Uterus (tissue), 4 donors: Measurements from ENCODE around the gene NUTF2. TPM values are rescaled to one million over a fixed set of nuclear protein-coding genes. Genes with fewer than 3 reads are reported as not detected.
A peak's percentile ranks its signal among the peaks of the same experiment; 100 is the strongest.

Source experiments
- DNase-seq, 2 donors: peaks; one replicate each; pipeline ENCODE4 v3.0.0-alpha.2; 2019 to 2020
- H3K27ac ChIP-seq, 2 donors: fragments of 200-600 bp; sonication (generic); 1 replicate in 1 of 2; 2 replicates in 1 of 2; pipeline ENCODE4 v1.5.1; 2016 to 2018
- H3K27me3 ChIP-seq, 2 donors: fragments of 200-600 bp; sonication (generic); one replicate each; pipeline ENCODE4 v1.5.1; 2018 to 2019; ENCODE audit warnings: control low read depth in 1 of 2
- H3K36me3 ChIP-seq, 2 donors: fragments of 200-600 bp; sonication (generic); one replicate each; pipeline ENCODE4 v1.5.1; 2019; ENCODE audit warnings: control low read depth in 1 of 2
- H3K4me1 ChIP-seq, 2 donors: fragments of 200-600 bp; sonication (generic); one replicate each; pipeline ENCODE4 v1.5.1; 2018 to 2019; ENCODE audit warnings: control low read depth in 1 of 2
- H3K4me3 ChIP-seq, 2 donors: fragments of 200-600 bp; sonication (generic); 1 replicate in 1 of 2; 2 replicates in 1 of 2; pipeline ENCODE4 v1.5.1; 2018 to 2019; ENCODE audit warnings: mild to moderate bottlenecking in 1 of 2
- H3K9me3 ChIP-seq, 2 donors: fragments of 200-600 bp; sonication (generic); one replicate each; pipeline ENCODE4 v1.5.1; 2019; ENCODE audit warnings: control low read depth in 1 of 2
- POLR2A ChIP-seq, 2 donors: fragments of 450-650 bp; IDR thresholded peaks; one replicate each; pipeline ENCODE4 v1.6.1; 2016; ENCODE audit warnings: antibody characterized with exemption in 2 of 2, mild to moderate bottlenecking in 1 of 2, moderate library complexity in 1 of 2
- intact Hi-C: fragments of 100-400 bp; cut with DNase I; formaldehyde crosslinking; loops from one replicate; pipeline ENCODE4 v1.15.1; 2023; ENCODE audit warnings: low total_unique reads
- total RNA-seq, 4 donors: library from RNA; depleted of rRNA in 3 of 4; stranded (reverse); fragments of >200 nt in 3 of 4; gene quantifications; one replicate each; pipeline versions ENCODE4 v1.1.0 to v1.2.4, GENCODE V29; 2014 to 2023
- TF ChIP-seq, protein P1 (sequence below), 4 experiments: fragments of 200-600 bp in 2 of 4; fragments of 450-650 bp in 2 of 4; sonication (generic) in 2 of 4; IDR thresholded peaks; one replicate each; pipeline ENCODE4 v1.5.1; 2016 to 2019; ENCODE audit warnings: antibody characterized with exemption in 4 of 4, mild to moderate bottlenecking in 2 of 4, moderate library complexity in 1 of 4
- donor health status: DM: yes; HTN: yes; CAD: no.

Gene NUTF2
- total RNA-seq, 4 donors from 2014 or later = 43.8 to 76.1 (median 65.4) TPM

DNA sequence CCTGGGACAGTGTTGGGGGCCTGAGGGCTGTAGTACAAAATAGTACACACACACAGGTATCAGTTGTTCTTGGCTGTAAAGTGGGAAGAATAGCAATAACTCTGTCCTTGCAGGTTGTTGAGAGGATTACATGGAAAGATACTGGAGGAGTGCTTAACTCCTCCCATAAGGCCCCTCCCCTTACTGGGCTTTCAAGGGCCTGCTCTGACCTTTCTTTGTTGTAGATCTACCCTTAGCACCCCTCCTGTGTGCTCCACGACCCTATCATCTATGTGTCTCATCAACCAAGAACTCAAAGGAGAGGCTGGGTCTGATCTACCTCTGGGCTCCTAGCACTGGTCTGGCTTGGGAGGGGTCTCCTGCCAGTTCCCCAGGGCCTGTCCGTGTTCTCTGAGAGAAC is 17.9 kb downstream of the NUTF2 start:
- H3K4me1 ChIP-seq = no peaks in the 10 kb centered on the region
- TF ChIP-seq POLR2A (IDR thresholded peaks at IDR 0.05) = no peak
- TF ChIP-seq, protein P1, sequence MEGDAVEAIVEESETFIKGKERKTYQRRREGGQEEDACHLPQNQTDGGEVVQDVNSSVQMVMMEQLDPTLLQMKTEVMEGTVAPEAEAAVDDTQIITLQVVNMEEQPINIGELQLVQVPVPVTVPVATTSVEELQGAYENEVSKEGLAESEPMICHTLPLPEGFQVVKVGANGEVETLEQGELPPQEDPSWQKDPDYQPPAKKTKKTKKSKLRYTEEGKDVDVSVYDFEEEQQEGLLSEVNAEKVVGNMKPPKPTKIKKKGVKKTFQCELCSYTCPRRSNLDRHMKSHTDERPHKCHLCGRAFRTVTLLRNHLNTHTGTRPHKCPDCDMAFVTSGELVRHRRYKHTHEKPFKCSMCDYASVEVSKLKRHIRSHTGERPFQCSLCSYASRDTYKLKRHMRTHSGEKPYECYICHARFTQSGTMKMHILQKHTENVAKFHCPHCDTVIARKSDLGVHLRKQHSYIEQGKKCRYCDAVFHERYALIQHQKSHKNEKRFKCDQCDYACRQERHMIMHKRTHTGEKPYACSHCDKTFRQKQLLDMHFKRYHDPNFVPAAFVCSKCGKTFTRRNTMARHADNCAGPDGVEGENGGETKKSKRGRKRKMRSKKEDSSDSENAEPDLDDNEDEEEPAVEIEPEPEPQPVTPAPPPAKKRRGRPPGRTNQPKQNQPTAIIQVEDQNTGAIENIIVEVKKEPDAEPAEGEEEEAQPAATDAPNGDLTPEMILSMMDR (IDR thresholded peaks at IDR 0.05) = no peak

GRCh38 chr16:67865318-67865717 is 18.6 kb downstream of the NUTF2 start:
- Histone ChIP-seq H3K27me3 (no peaks in the 10 kb centered on the region), H3K27ac (no peak overlapping the region), H3K36me3 (no peaks in the 10 kb centered on the region), H3K4me3 (no peak overlapping the region), H3K9me3 (no peaks in the 10 kb centered on the region), H3K4me1 (no peaks in the 10 kb centered on the region)
- intact Hi-C loops = no loop called here
- DNase-seq = no peak
- TF ChIP-seq POLR2A (IDR thresholded peaks at IDR 0.05) = no peak
- TF ChIP-seq, protein P1 (IDR thresholded peaks at IDR 0.05) = peak in 2 of 4 experiments; percentile 10 to 20

More for the DNA sequence above, 17.9 kb downstream of the NUTF2 start:
- Histone ChIP-seq H3K4me3 (no peak overlapping the region), H3K36me3 (no peaks in the 10 kb centered on the region), H3K27ac (no peak overlapping the region), H3K9me3 (no peaks in the 10 kb centered on the region), H3K27me3 (no peaks in the 10 kb centered on the region)
- intact Hi-C loops = no loop called here
- DNase-seq = no peak

DNA sequence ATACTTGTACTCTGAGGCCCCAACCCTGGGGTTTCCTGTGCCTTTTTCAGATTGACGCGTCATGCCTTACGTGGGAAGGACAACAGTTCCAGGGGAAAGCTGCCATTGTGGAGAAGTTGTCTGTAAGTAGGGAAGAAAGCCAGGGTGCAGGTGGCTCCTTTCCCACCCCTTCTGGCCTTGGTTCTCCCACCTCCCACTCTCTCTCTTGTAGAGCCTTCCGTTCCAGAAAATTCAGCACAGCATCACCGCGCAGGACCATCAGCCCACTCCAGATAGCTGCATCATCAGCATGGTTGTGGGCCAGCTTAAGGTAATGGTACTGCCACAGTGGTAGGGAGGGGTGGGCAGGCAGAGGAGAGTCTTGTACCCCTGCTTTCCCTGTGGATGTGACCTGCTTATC is 21.6 kb downstream of the NUTF2 start:
- H3K4me3 ChIP-seq = no peak overlapping the region
- H3K27ac ChIP-seq = no peak overlapping the region
- H3K27me3 ChIP-seq = no peaks in the 10 kb centered on the region
- no peaks in the 10 kb centered on the region for H3K36me3 ChIP-seq
- no peaks in the 10 kb centered on the region for H3K9me3 ChIP-seq
- no peak for DNase-seq
- intact Hi-C loops = no loop called here
- H3K4me1 ChIP-seq = no peaks in the 10 kb centered on the region
- TF ChIP-seq POLR2A (IDR thresholded peaks at IDR 0.05) = no peak
- TF ChIP-seq, protein P1 (IDR thresholded peaks at IDR 0.05) = no peak

DNA sequence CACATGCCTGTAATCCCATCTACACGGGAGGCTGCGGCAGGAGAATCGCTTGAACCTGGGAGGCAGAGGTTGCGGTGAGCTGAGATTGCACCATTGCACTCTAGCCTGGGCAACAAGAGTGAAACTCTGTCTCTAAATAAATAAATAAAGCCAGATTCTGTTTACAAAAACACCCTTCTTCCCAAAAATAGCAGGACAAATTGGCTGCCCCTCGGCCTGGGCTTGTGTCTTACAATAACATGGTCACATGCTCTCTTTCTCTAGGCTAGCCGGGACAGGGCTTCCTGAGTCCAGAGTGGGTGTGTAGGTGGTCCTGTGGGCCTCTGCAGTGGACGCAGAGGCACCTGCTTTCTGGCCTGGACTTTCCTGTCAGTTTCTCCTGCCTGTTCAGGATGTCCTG is 22.9 kb downstream of the NUTF2 start:
- intact Hi-C loops = no loop called here
- Histone ChIP-seq H3K27me3 (no peaks in the 10 kb centered on the region), H3K4me1 (peaks cover 0 to 10% of the 10 kb centered on the region in 2 donors), H3K4me3 (no peak overlapping the region), H3K36me3 (no peaks in the 10 kb centered on the region), H3K9me3 (no peaks in the 10 kb centered on the region), H3K27ac (no peak overlapping the region)
- no peak for DNase-seq
- no peak for TF ChIP-seq POLR2A (IDR thresholded peaks at IDR 0.05)
- TF ChIP-seq, protein P1 (IDR thresholded peaks at IDR 0.05) = no peak

DNA sequence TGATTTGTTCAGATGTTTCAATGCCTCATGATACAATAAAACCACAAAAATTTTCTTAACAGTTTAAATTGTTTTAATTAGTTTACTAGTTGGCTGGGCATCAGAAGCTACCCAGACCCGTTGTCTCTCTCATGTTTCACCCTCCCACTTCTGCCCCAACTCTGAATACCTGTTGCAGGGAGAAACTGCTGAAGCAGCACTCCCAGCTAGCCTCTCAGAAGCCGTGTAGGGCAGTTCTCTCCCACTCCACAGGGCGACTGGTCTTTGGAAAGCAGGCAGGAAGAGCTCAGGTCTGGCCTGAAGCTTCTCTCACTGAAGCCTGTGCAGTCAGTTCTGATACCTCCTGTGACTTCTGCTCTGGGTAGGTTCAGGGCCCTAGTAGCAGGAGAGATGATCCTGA is 24.5 kb downstream of the NUTF2 start:
- no peaks in the 10 kb centered on the region for H3K9me3 ChIP-seq
- intact Hi-C loops = no loop called here
- no peaks in the 10 kb centered on the region for H3K36me3 ChIP-seq
- DNase-seq = no peak
- TF ChIP-seq, protein P1 (IDR thresholded peaks at IDR 0.05) = no peak
- no peak for TF ChIP-seq POLR2A (IDR thresholded peaks at IDR 0.05)
- H3K4me1 ChIP-seq = peaks cover 3 to 11% of the 10 kb centered on the region in 2 donors
- H3K27me3 ChIP-seq = no peaks in the 10 kb centered on the region
- no peak overlapping the region for H3K4me3 ChIP-seq
- H3K27ac ChIP-seq = no peak overlapping the region
